Vagina (tissue), 2 donors: Measurements from ENCODE around the gene CEP128. TPM values are rescaled to one million over a fixed set of nuclear protein-coding genes. Genes with fewer than 3 reads are reported as not detected.

ENCODE experiments used
- DNase-seq, 2 donors: peaks; one replicate each; pipeline ENCODE4 v3.0.0-alpha.2; 2017; ENCODE audit errors: extremely low spot score in 2 of 2
- H3K27ac ChIP-seq: fragments of 200-600 bp; sonication (generic); one replicate; pipeline ENCODE4 v1.5.1; 2019
- H3K27me3 ChIP-seq: fragments of 200-600 bp; sonication (generic); one replicate; pipeline ENCODE4 v1.5.1; 2019
- H3K36me3 ChIP-seq, 2 donors: fragments of 200-600 bp; sonication (generic); one replicate each; pipeline ENCODE4 v1.5.1; 2017 to 2019
- H3K4me1 ChIP-seq: fragments of 200-600 bp; sonication (generic); one replicate; pipeline ENCODE4 v1.5.1; 2019
- H3K4me3 ChIP-seq, 2 donors: fragments of 200-600 bp; sonication (generic); 1 replicate in 1 of 2; 2 replicates in 1 of 2; pipeline ENCODE4 v1.5.1; 2016 to 2019
- H3K9me3 ChIP-seq: fragments of 200-600 bp; sonication (generic); one replicate; pipeline ENCODE4 v1.5.1; 2019
- POLR2A ChIP-seq, 2 donors: fragments of 450-650 bp; IDR thresholded peaks; one replicate each; pipeline ENCODE4 v1.6.1; 2017; ENCODE audit warnings: antibody characterized with exemption in 2 of 2, mild to moderate bottlenecking in 2 of 2, moderate library complexity in 2 of 2
- POLR2AphosphoS5 ChIP-seq, 2 donors: sonication (generic); formaldehyde crosslinking; IDR thresholded peaks; one replicate each; pipeline ENCODE4 v1.9.0; 2017; ENCODE audit warnings: antibody characterized with exemption in 2 of 2, mild to moderate bottlenecking in 2 of 2, low read depth in 1 of 2; ENCODE audit not compliant: insufficient read depth in 1 of 2
- intact Hi-C: fragments of 100-400 bp; cut with DNase I; formaldehyde crosslinking; loops from one replicate; pipeline ENCODE4 v1.15.1; 2023
- total RNA-seq: library from RNA; depleted of rRNA; stranded (reverse); fragments of >200 nt; gene quantifications from one replicate; pipeline ENCODE4 v1.2.3, GENCODE V29; 2016
- TF ChIP-seq, protein P1 (sequence below), 3 experiments: fragments of 450-650 bp in 2 of 3; fragments of 200-600 bp in 1 of 3; sonication (generic) in 1 of 3; IDR thresholded peaks; one replicate each; pipeline ENCODE4 v1.5.1; 2017 to 2019; ENCODE audit warnings: antibody characterized with exemption in 3 of 3, mild to moderate bottlenecking in 2 of 3, moderate library complexity in 2 of 3

Gene CEP128
- total RNA-seq, 1 donor from 2014 or later = 6.6 TPM

GRCh38 chr14:80770114-80770908, 171.2 kb downstream of the CEP128 start:
- no peak overlapping the region for H3K4me3 ChIP-seq
- no peaks in the 10 kb centered on the region for H3K27me3 ChIP-seq
- no peak for TF ChIP-seq POLR2AphosphoS5 (IDR thresholded peaks at IDR 0.05; ENCODE audit: insufficient read depth in 1 of 2, low read depth in 1 of 2)
- TF ChIP-seq, protein P1, sequence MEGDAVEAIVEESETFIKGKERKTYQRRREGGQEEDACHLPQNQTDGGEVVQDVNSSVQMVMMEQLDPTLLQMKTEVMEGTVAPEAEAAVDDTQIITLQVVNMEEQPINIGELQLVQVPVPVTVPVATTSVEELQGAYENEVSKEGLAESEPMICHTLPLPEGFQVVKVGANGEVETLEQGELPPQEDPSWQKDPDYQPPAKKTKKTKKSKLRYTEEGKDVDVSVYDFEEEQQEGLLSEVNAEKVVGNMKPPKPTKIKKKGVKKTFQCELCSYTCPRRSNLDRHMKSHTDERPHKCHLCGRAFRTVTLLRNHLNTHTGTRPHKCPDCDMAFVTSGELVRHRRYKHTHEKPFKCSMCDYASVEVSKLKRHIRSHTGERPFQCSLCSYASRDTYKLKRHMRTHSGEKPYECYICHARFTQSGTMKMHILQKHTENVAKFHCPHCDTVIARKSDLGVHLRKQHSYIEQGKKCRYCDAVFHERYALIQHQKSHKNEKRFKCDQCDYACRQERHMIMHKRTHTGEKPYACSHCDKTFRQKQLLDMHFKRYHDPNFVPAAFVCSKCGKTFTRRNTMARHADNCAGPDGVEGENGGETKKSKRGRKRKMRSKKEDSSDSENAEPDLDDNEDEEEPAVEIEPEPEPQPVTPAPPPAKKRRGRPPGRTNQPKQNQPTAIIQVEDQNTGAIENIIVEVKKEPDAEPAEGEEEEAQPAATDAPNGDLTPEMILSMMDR (IDR thresholded peaks at IDR 0.05) = no peak
- no peak overlapping the region for H3K27ac ChIP-seq
- DNase-seq = no peak
- no peaks in the 10 kb centered on the region for H3K9me3 ChIP-seq
- intact Hi-C loops = no loop called here
- no peaks in the 10 kb centered on the region for H3K36me3 ChIP-seq
- no peaks in the 10 kb centered on the region for H3K4me1 ChIP-seq

- intact Hi-C loops = no loop called here
- no peaks in the 10 kb centered on the region for H3K36me3 ChIP-seq
- H3K27me3 ChIP-seq = no peaks in the 10 kb centered on the region
- no peak overlapping the region for H3K4me3 ChIP-seq
- no peak for DNase-seq
- TF ChIP-seq, protein P1 (IDR thresholded peaks at IDR 0.05) = no peak
- TF ChIP-seq POLR2A (IDR thresholded peaks at IDR 0.05) = no peak
- no peak for TF ChIP-seq POLR2AphosphoS5 (IDR thresholded peaks at IDR 0.05; ENCODE audit: insufficient read depth in 1 of 2, low read depth in 1 of 2)
- H3K27ac ChIP-seq = no peak overlapping the region
- no peaks in the 10 kb centered on the region for H3K4me1 ChIP-seq
- no peaks in the 10 kb centered on the region for H3K9me3 ChIP-seq
Observed at GRCh38 chr14:80768646-80769045, 172.9 kb downstream of the CEP128 start.

DNA sequence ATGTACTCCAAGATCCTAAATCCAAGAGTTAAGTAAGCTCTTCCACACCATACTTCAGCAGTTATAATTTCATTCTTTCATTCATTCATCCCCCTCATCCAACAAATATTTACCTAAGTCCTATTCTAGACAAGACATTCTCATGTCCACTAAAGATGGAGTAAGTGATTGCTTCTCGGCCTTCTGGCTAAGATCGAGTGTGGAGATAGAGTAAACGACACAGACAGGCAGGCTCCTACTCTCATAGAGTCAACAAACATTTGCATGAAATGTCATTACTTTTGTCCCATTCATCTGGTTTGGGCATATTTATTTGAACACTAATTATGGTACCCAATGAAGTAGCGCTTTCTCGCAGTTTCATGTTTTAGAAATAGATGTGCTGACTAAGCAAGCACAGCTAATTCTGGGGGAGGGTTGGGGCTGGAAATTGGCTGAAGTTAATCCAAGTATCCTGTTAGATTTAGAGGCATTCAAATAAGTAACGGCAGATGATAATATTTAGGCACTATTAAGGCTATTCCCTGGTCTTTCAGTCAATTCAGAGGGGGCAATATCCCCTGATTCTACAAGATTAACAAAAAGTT, 176.5 kb downstream of the CEP128 start:
- no peaks in the 10 kb centered on the region for H3K4me1 ChIP-seq
- no peaks in the 10 kb centered on the region for H3K9me3 ChIP-seq
- H3K36me3 ChIP-seq = no peaks in the 10 kb centered on the region
- DNase-seq = no peak
- H3K27me3 ChIP-seq = no peaks in the 10 kb centered on the region
- intact Hi-C loops = no loop called here
- no peak overlapping the region for H3K4me3 ChIP-seq
- H3K27ac ChIP-seq = no peak overlapping the region
- TF ChIP-seq, protein P1 (IDR thresholded peaks at IDR 0.05) = no peak
- no peak for TF ChIP-seq POLR2AphosphoS5 (IDR thresholded peaks at IDR 0.05; ENCODE audit: insufficient read depth in 1 of 2, low read depth in 1 of 2)
- no peak for TF ChIP-seq POLR2A (IDR thresholded peaks at IDR 0.05)

DNA sequence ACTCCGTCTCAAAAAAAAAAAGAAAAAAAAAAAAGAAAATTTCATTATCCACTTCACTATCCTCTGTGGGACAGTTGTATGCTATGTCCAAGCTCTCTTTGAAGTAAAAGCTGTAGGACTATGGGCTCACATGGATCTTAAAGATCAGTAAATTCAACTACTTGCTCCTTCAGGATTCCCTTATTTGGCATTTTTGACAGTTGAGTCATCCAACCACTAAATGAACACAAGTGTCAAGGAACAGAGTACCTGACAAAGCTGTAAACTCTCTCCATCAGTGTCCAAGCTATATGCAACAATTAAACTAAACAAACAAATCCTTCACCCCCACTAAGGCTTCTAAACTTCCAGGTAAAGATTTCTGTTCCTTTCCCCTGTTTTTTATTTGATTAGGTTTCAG, 177.0 kb downstream of the CEP128 start:
- Histone ChIP-seq H3K4me3 (no peak overlapping the region), H3K4me1 (no peaks in the 10 kb centered on the region), H3K9me3 (no peaks in the 10 kb centered on the region), H3K27me3 (no peaks in the 10 kb centered on the region), H3K36me3 (no peaks in the 10 kb centered on the region), H3K27ac (no peak overlapping the region)
- no peak for TF ChIP-seq POLR2AphosphoS5 (IDR thresholded peaks at IDR 0.05; ENCODE audit: insufficient read depth in 1 of 2, low read depth in 1 of 2)
- TF ChIP-seq, protein P1 (IDR thresholded peaks at IDR 0.05) = no peak
- no peak for TF ChIP-seq POLR2A (IDR thresholded peaks at IDR 0.05)
- DNase-seq = no peak
- intact Hi-C loops = no loop called here

DNA sequence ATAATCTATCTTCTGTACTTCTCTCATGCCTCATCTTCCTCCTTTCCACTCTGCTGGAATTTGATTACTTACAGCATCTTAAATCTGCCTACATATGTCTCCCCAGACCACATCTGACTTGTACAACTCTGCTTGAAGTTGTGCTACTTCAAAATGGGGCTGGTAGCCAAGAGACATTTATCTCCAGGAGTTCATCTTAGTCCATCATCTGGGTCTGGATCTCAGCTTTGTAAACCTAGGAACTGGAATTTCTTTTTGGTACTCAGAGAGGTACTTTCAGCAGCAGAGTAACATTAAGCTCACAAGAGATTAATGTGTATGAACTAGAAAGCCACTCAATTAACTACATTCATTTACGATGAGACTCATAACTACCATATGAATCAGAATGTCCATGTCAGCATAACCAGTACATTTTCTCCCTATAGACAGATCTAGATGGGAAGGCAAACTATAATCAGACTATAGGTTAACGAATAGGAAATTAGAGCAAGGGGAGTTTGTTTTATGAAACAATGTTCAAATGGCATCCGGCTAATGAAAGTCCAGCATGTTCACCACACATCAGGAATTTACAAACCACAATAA, 178.8 kb downstream of the CEP128 start:
- intact Hi-C loops = no loop called here
- Histone ChIP-seq H3K4me3 (no peak overlapping the region), H3K4me1 (no peaks in the 10 kb centered on the region), H3K27ac (no peak overlapping the region), H3K27me3 (no peaks in the 10 kb centered on the region), H3K9me3 (no peaks in the 10 kb centered on the region), H3K36me3 (no peaks in the 10 kb centered on the region)
- TF ChIP-seq POLR2A (IDR thresholded peaks at IDR 0.05) (no peak), POLR2AphosphoS5 (IDR thresholded peaks at IDR 0.05; ENCODE audit: insufficient read depth in 1 of 2, low read depth in 1 of 2) (no peak)
- TF ChIP-seq, protein P1 (IDR thresholded peaks at IDR 0.05) = no peak
- DNase-seq = no peak
